Suprapubic skin (tissue), 4 donors: ENCODE results near the gene CD72. TPM values are rescaled to one million over a fixed set of nuclear protein-coding genes. Genes with fewer than 3 reads are reported as not detected.
"Not testable (repeated sequence)": the region's sequence is repeated elsewhere in the genome, so short reads cannot be mapped to it uniquely, and the experiment has no call there.

Experiments used
- DNase-seq, 2 donors: peaks; one replicate each; pipeline ENCODE4 v3.0.0-alpha.2; 2019; ENCODE audit warnings: low spot score in 2 of 2
- H3K27ac ChIP-seq: fragments of 200-600 bp; sonication (generic); one replicate; pipeline ENCODE4 v1.5.1; 2019
- H3K27me3 ChIP-seq: fragments of 200-600 bp; sonication (generic); one replicate; pipeline ENCODE4 v1.5.1; 2019
- H3K36me3 ChIP-seq: fragments of 200-600 bp; sonication (generic); one replicate; pipeline ENCODE4 v1.5.1; 2019
- H3K4me1 ChIP-seq: fragments of 200-600 bp; sonication (generic); one replicate; pipeline ENCODE4 v1.5.1; 2019
- H3K4me3 ChIP-seq: fragments of 200-600 bp; sonication (generic); one replicate; pipeline ENCODE4 v1.5.1; 2019; ENCODE audit warnings: mild to moderate bottlenecking
- H3K9me3 ChIP-seq: fragments of 200-600 bp; sonication (generic); one replicate; pipeline ENCODE4 v1.5.1; 2019
- CTCF ChIP-seq, 2 donors: fragments of 200-600 bp in 1 of 2; fragments of 450-650 bp in 1 of 2; sonication (generic) in 1 of 2; IDR thresholded peaks; one replicate each; pipeline ENCODE4 v1.5.1; 2016 to 2019; ENCODE audit warnings: antibody characterized with exemption in 2 of 2, mild to moderate bottlenecking in 1 of 2, moderate library complexity in 1 of 2
- EP300 ChIP-seq: sonication (generic); formaldehyde crosslinking; IDR thresholded peaks from one replicate; pipeline ENCODE4 v1.6.1; 2017; ENCODE audit warnings: antibody characterized with exemption
- POLR2A ChIP-seq, 2 donors: fragments of 450-650 bp; IDR thresholded peaks; one replicate each; pipeline ENCODE4 v1.6.1; 2017; ENCODE audit warnings: antibody characterized with exemption in 2 of 2, mild to moderate bottlenecking in 2 of 2, moderate library complexity in 2 of 2
- POLR2AphosphoS5 ChIP-seq, 3 donors: sonication (generic); formaldehyde crosslinking; IDR thresholded peaks; one replicate each; pipeline ENCODE4 v1.6.1; 2017; ENCODE audit warnings: antibody characterized with exemption in 3 of 3
- WGBS: methylation state at CpG from one replicate; pipeline ENCODE4 v1.1.5; 2018; 5-methylcytosine and 5-hydroxymethylcytosine counted together
- total RNA-seq, 4 donors: library from RNA; depleted of rRNA; stranded (reverse); fragments of >200 nt; gene quantifications; one replicate each; pipeline ENCODE4 v1.1.0, GENCODE V29; 2016

The CD72 gene
- total RNA-seq, 4 donors from 2014 or later: 1.9 to 16.7 (median 4.9) TPM

- peak; percentile 94 for TF ChIP-seq CTCF (IDR thresholded peaks at IDR 0.05)
- TF ChIP-seq POLR2A (IDR thresholded peaks at IDR 0.05): peak in 1 of 2 donors; percentile 53
- TF ChIP-seq EP300: no peak
- peak in 2 of 3 donors; percentile 43 to 73 for TF ChIP-seq POLR2AphosphoS5 (IDR thresholded peaks at IDR 0.05)
- WGBS: under 1% methylated on average over 26 of the region's 41 CpGs
These were observed 14.1 kb downstream of the CD72 start for GRCh38 chr9:35603986-35604577.

GRCh38 chr9:35603506-35603985 is 14.7 kb downstream of the CD72 start:
- DNase-seq: peak; percentile 89 to 91

More at GRCh38 chr9:35603986-35604577, 14.1 kb downstream of the CD72 start:
- H3K4me1 ChIP-seq: peaks cover 49% of the 10 kb centered on the region
- no peaks in the 10 kb centered on the region for H3K27me3 ChIP-seq
- H3K4me3 ChIP-seq: peak overlapping the region; percentile 91
- peak; percentile 100 for DNase-seq
- H3K36me3 ChIP-seq: peaks cover 18% of the 10 kb centered on the region
- peak overlapping the region; percentile 95 for H3K27ac ChIP-seq
- no peaks in the 10 kb centered on the region for H3K9me3 ChIP-seq

GRCh38 chr9:35599763-35600604 is 18.2 kb downstream of the CD72 start:
- H3K27me3 ChIP-seq: no peaks in the 10 kb centered on the region
- WGBS: 58% methylated on average over 14 of the region's 14 CpGs
- TF ChIP-seq POLR2A (IDR thresholded peaks at IDR 0.05): no peak
- no peak for TF ChIP-seq POLR2AphosphoS5 (IDR thresholded peaks at IDR 0.05)
- TF ChIP-seq CTCF (IDR thresholded peaks at IDR 0.05): no peak
- peaks cover 31% of the 10 kb centered on the region for H3K4me1 ChIP-seq
- H3K9me3 ChIP-seq: no peaks in the 10 kb centered on the region
- no peak overlapping the region for H3K4me3 ChIP-seq
- H3K27ac ChIP-seq: no peak overlapping the region
- no peaks in the 10 kb centered on the region for H3K36me3 ChIP-seq
- no peak for DNase-seq

More at GRCh38 chr9:35603506-35603985, 14.7 kb downstream of the CD72 start:
- no peaks in the 10 kb centered on the region for H3K27me3 ChIP-seq
- H3K36me3 ChIP-seq: peaks cover 13% of the 10 kb centered on the region
- 3% methylated on average over 18 of the region's 18 CpGs for whole genome bisulfite sequencing
- H3K4me1 ChIP-seq: peaks cover 49% of the 10 kb centered on the region
- TF ChIP-seq POLR2A (IDR thresholded peaks at IDR 0.05) (no peak), EP300 (no peak), POLR2AphosphoS5 (IDR thresholded peaks at IDR 0.05) (peak; percentile 18 to 81 (median 69)), CTCF (IDR thresholded peaks at IDR 0.05) (no peak)
- H3K9me3 ChIP-seq: no peaks in the 10 kb centered on the region
- peak overlapping the region; percentile 95 for H3K27ac ChIP-seq
- peak overlapping the region; percentile 91 for H3K4me3 ChIP-seq

- peaks cover 23% of the 10 kb centered on the region for H3K4me1 ChIP-seq
- no peaks in the 10 kb centered on the region for H3K36me3 ChIP-seq
- H3K4me3 ChIP-seq: no peak overlapping the region
- H3K9me3 ChIP-seq: no peaks in the 10 kb centered on the region
- WGBS: 72% methylated on average over 2 of the region's 11 CpGs
- no peak overlapping the region for H3K27ac ChIP-seq
- DNase-seq: no peak
- no peak for TF ChIP-seq CTCF (IDR thresholded peaks at IDR 0.05)
- no peak for TF ChIP-seq POLR2AphosphoS5 (IDR thresholded peaks at IDR 0.05)
- no peak for TF ChIP-seq EP300
- no peak for TF ChIP-seq POLR2A (IDR thresholded peaks at IDR 0.05)
- H3K27me3 ChIP-seq: no peaks in the 10 kb centered on the region
These were observed 19.2 kb downstream of the CD72 start for GRCh38 chr9:35598866-35599590.

GRCh38 chr9:35596907-35597306 is 21.3 kb downstream of the CD72 start:
- not testable (repeated sequence) for H3K4me3 ChIP-seq, H3K36me3 ChIP-seq, H3K9me3 ChIP-seq, H3K27me3 ChIP-seq, H3K27ac ChIP-seq, DNase-seq
- peaks cover 11% of the 10 kb centered on the region for H3K4me1 ChIP-seq
- 100% methylated on average over 2 of the region's 2 CpGs for WGBS
